Heart left ventricle (tissue), 16 donors: ENCODE results near the gene CYP46A1. TPM values are rescaled to one million over a fixed set of nuclear protein-coding genes. Genes with fewer than 3 reads are reported as not detected.
A peak's percentile ranks its signal among the peaks of the same experiment; 100 is the strongest.

Experiments
- ATAC-seq, 4 donors: fragments of 200-7000 bp; cut with Tn5 transposase; one replicate each; pipeline ENCODE4 v1.9.1; 2020 to 2022; ENCODE audit warnings: moderate library complexity in 4 of 4, mild to moderate bottlenecking in 3 of 4, moderate number of reproducible peaks in 1 of 4
- DNase-seq, 5 donors: peaks; one replicate each; pipeline ENCODE4 v3.0.0-alpha.2; 2020
- H3K27ac ChIP-seq, 12 donors: fragments of 200-600 bp; sonication (generic) in 4 of 12; one replicate each; pipeline versions ENCODE4 v1.5.0 to v1.8.0; 2016 to 2022; ENCODE audit warnings: mild to moderate bottlenecking in 2 of 12
- H3K27me3 ChIP-seq, 9 donors: fragments of 200-600 bp; sonication (generic) in 2 of 9; one replicate each; pipeline versions ENCODE4 v1.5.1 to v1.8.0; 2016 to 2022; ENCODE audit warnings: mild to moderate bottlenecking in 3 of 9
- H3K36me3 ChIP-seq, 9 donors: fragments of 200-600 bp; sonication (generic) in 2 of 9; one replicate each; pipeline versions ENCODE4 v1.5.0 to v1.8.0; 2018 to 2022; ENCODE audit warnings: mild to moderate bottlenecking in 2 of 9
- H3K4me1 ChIP-seq, 12 donors: fragments of 200-600 bp; sonication (generic) in 4 of 12; one replicate each; pipeline versions ENCODE4 v1.5.0 to v1.8.0; 2016 to 2022; ENCODE audit warnings: mild to moderate bottlenecking in 3 of 12
- H3K4me3 ChIP-seq, 12 donors: fragments of 200-600 bp; sonication (generic) in 4 of 12; one replicate each; pipeline versions ENCODE4 v1.5.0 to v1.8.0; 2017 to 2022; ENCODE audit warnings: mild to moderate bottlenecking in 9 of 12, moderate library complexity in 4 of 12
- H3K9me3 ChIP-seq, 12 donors: fragments of 200-600 bp; sonication (generic) in 4 of 12; one replicate each; pipeline versions ENCODE4 v1.5.0 to v1.8.0; 2016 to 2022; ENCODE audit warnings: mild to moderate bottlenecking in 1 of 12
- CTCF ChIP-seq, 12 donors: fragments of 200-600 bp; sonication (generic) in 4 of 12; IDR thresholded peaks; one replicate each; pipeline versions ENCODE4 v1.5.0 to v1.8.0; 2018 to 2022; ENCODE audit warnings: antibody characterized with exemption in 12 of 12, mild to moderate bottlenecking in 5 of 12
- POLR2A ChIP-seq, 2 donors: fragments of 450-650 bp; IDR thresholded peaks; one replicate each; pipeline ENCODE4 v1.6.1; 2017; ENCODE audit warnings: antibody characterized with exemption in 2 of 2, mild to moderate bottlenecking in 2 of 2, moderate library complexity in 2 of 2
- WGBS, 4 donors: extraction: QIAGEN DNeasy Blood & Tissue Kit in 2 of 4; methylation state at CpG; one replicate each; pipeline versions ENCODE4 v1.1.5 to v1.1.7; 2013 to 2018; 5-methylcytosine and 5-hydroxymethylcytosine counted together
- intact Hi-C, 10 donors: fragments of 100-400 bp; cut with DNase I; formaldehyde crosslinking; loops; one replicate each; pipeline versions ENCODE4 v1.11.1 to v1.14.2; 2022
- polyA plus RNA-seq, 2 donors: library from polyadenylated mRNA; stranded (reverse); fragments of 200-250 nt; gene quantifications; one replicate each; pipeline ENCODE4 v1.2.3, GENCODE V29; 2013
- total RNA-seq, 9 donors: library from RNA; depleted of rRNA in 2 of 9; stranded (reverse); fragments of >200 nt in 2 of 9; fragmentation: NEBNext Ultra II Directional in 3 of 9; extraction: Animal tissue kit (Norgen Biotek cat#: 25700) in 3 of 9; gene quantifications; one replicate each; pipeline versions ENCODE4 v1.1.0 to v1.2.4, GENCODE V29; 2016 to 2023
- donor health status: ischemic (EF 13 %, LVEDD 7.1; RV severe dilation, severe dysfunction).
- donor health status: healthy with polysubstance abuse.
- donor health status: DM: no; HTN: yes; CAD: no.
- donor health status: DM: no; HTN: no; CAD: no.
- donor health status: ischemic (EF 25% LVEDD 6.9; RV normal size, moderate dysfunction).
- donor health status: ischemic (EF 25% LVEDD 5.7; RV mildly dilated, moderate dysfunction).
- donor health status: healthy.
- donor health status: DM: yes; HTN: yes; CAD: no.
- donor health status: ischemic (EF 35%, LVEDD 5.7; RV mildly dilated, moderate dysfunction).
- donor health status: nonischemic (EF 11% LVEDD 7.7; RV severe dilation, severe dysfunction).
- donor health status: DM: yes; HTN: yes; CAD: no.
- donor health status: PGD.
- donor health status: ischemic (EF 29% LVEDD 5.4; RV normal size, mild dysfunction).
- donor health status: nonischemic (EF 23%, LVEDD 6.1; RV moderate dilation, normal function).

The CYP46A1 gene
- total and polyA plus RNA-seq, 11 donors = 1.5 to 8.0 (median 3.4) TPM

- Histone ChIP-seq H3K4me1 (peaks cover 0 to 63% (median 28%) of the 10 kb centered on the region in 12 donors), H3K36me3 (no peaks in the 10 kb centered on the region), H3K27me3 (peaks cover 0 to 7% (median 0%) of the 10 kb centered on the region in 9 donors), H3K27ac (peak overlapping the region in 4 of 12 donors; percentile 10 to 66 (median 39)), H3K4me3 (peak overlapping the region in 6 of 12 donors; percentile 37 to 69 (median 64)), H3K9me3 (no peaks in the 10 kb centered on the region)
- 59 to 75% (median 74%) methylated on average over 6 to 13 of the region's 13 CpGs for WGBS, 4 donors
- TF ChIP-seq CTCF (IDR thresholded peaks at IDR 0.05) = no peak
- DNase-seq = peak; percentile 8 to 56 (median 27)
- intact Hi-C loops = loop anchor here (1.0 to 10.0 kb wide), 8 partner anchors 58 to 156 kb away; partner anchors contain the start of gene EML1 (in 4 of the 10)
- ATAC-seq = no peak
Observed at GRCh38 chr14:99730876-99731546, 46.9 kb downstream of the CYP46A1 start.

GRCh38 chr14:99731547-99732435 is 47.7 kb downstream of the CYP46A1 start:
- Histone ChIP-seq H3K4me3 (no peak overlapping the region), H3K9me3 (no peaks in the 10 kb centered on the region), H3K36me3 (no peaks in the 10 kb centered on the region), H3K27me3 (peaks cover 0 to 7% (median 0%) of the 10 kb centered on the region in 9 donors), H3K27ac (peak overlapping the region in 1 of 12 donors; percentile 15), H3K4me1 (peaks cover 0 to 70% (median 31%) of the 10 kb centered on the region in 12 donors)
- WGBS, 4 donors = 57 to 87% (median 78%) methylated on average over 18 to 32 of the region's 32 CpGs
- DNase-seq (peak; percentile 24 to 75 (median 38)), ATAC-seq (peak; percentile 25 to 50 (median 30))
- TF ChIP-seq POLR2A (IDR thresholded peaks at IDR 0.05) (no peak), CTCF (IDR thresholded peaks at IDR 0.05) (no peak)
- intact Hi-C loops = loop anchor here in 7 of 10 donors (2.0 to 10.0 kb wide), 7 partner anchors 57 to 155 kb away; partner anchors contain the start of gene EML1 (in 5 of the 7)

- ATAC-seq = no peak
- Histone ChIP-seq H3K4me1 (peaks cover 0 to 74% (median 37%) of the 10 kb centered on the region in 12 donors), H3K9me3 (no peaks in the 10 kb centered on the region), H3K27ac (peak overlapping the region in 3 of 12 donors; percentile 14 to 79 (median 43)), H3K36me3 (no peaks in the 10 kb centered on the region), H3K4me3 (no peak overlapping the region), H3K27me3 (peaks cover 0 to 10% (median 0%) of the 10 kb centered on the region in 9 donors)
- peak; percentile 19 to 58 (median 27) for DNase-seq
- intact Hi-C loops = loop anchor here in 3 of 10 donors (2.0 to 10.0 kb wide), 3 partner anchors 60 to 62 kb away; partner anchors contain the start of gene EML1 (in 3 of the 3)
- 79 to 90% (median 80%) methylated on average over 2 to 23 of the region's 23 CpGs for WGBS, 4 donors
- no peak for TF ChIP-seq POLR2A (IDR thresholded peaks at IDR 0.05)
- no peak for TF ChIP-seq CTCF (IDR thresholded peaks at IDR 0.05)
Observed at GRCh38 chr14:99732436-99733210, 48.5 kb downstream of the CYP46A1 start.
